Measurements from ENCODE around the gene NRK.
"Not testable (repeated sequence)": the region's sequence is repeated elsewhere in the genome, so short reads cannot be mapped to it uniquely, and the experiment has no call there.

Gene NRK

GRCh38 chrX:105822138-105823091 is at the start of gene NRK:
NRK (plus strand) TSS chrX:105822539; CDS start chrX:105822846, 307 bp downstream.
- no peak for DNase-seq

GRCh38 chrX:105773801-105774200 is 48.5 kb upstream of the NRK start:
- DNase-seq: no peak

GRCh38 chrX:105775679-105776078 is 46.7 kb upstream of the NRK start:
- DNase-seq: no peak

GRCh38 chrX:105781804-105782203 is 40.5 kb upstream of the NRK start:
- DNase-seq: no peak

GRCh38 chrX:105796877-105797276 is 25.5 kb upstream of the NRK start:
- not testable (repeated sequence) for DNase-seq

- no peak for DNase-seq
Observed at GRCh38 chrX:105803891-105804290, 18.4 kb upstream of the NRK start.

GRCh38 chrX:105805655-105806054 is 16.7 kb upstream of the NRK start:
- DNase-seq: not testable (repeated sequence)

GRCh38 chrX:105816517-105816916 is 5.8 kb upstream of the NRK start:
- DNase-seq: no peak

GRCh38 chrX:105820247-105820646 is 2.1 kb upstream of the NRK start:
- no peak for DNase-seq

- DNase-seq: no peak
Observed at GRCh38 chrX:105821471-105822121, 743 bp upstream of the NRK start.

GRCh38 chrX:105823092-105823455 is 735 bp downstream of the NRK start:
- no peak for DNase-seq

GRCh38 chrX:105829011-105829410 is 6.7 kb downstream of the NRK start:
- DNase-seq: no peak

- DNase-seq: no peak
Observed at GRCh38 chrX:105837232-105837631, 14.9 kb downstream of the NRK start.

- DNase-seq: no peak
Observed at GRCh38 chrX:105845631-105846030, 23.3 kb downstream of the NRK start.

- DNase-seq: not testable (repeated sequence)
Observed at GRCh38 chrX:105850100-105850499, 27.8 kb downstream of the NRK start.

GRCh38 chrX:105865709-105866108 is 43.4 kb downstream of the NRK start:
- no peak for DNase-seq

GRCh38 chrX:105869701-105870100 is 47.4 kb downstream of the NRK start:
- DNase-seq: no peak

GRCh38 chrX:105870445-105870844 is 48.1 kb downstream of the NRK start:
- DNase-seq: no peak

- no peak for DNase-seq
Observed at GRCh38 chrX:105872941-105873340, 50.6 kb downstream of the NRK start.

- DNase-seq: no peak
Observed at GRCh38 chrX:105874790-105875189, 52.5 kb downstream of the NRK start.

GRCh38 chrX:105876658-105877057 is 54.3 kb downstream of the NRK start:
- no peak for DNase-seq

- no peak for DNase-seq
Observed at GRCh38 chrX:105880491-105880890, 58.2 kb downstream of the NRK start.

- DNase-seq: no peak
Observed at GRCh38 chrX:105882581-105883275, 60.4 kb downstream of the NRK start.

GRCh38 chrX:105894721-105895120 is 72.4 kb downstream of the NRK start:
- DNase-seq: no peak
